A204.1 (cell line): ENCODE data around the gene C5orf34.
"Not testable (repeated sequence)": the region's sequence is repeated elsewhere in the genome, so short reads cannot be mapped to it uniquely, and the experiment has no call there.

Source experiments
- FAIRE-seq: peaks from 2 replicates; lab custom pipeline; 2012; peaks lifted over from hg19 to GRCh38; lab: Jason Lieb, UNC

Gene C5orf34

DNA sequence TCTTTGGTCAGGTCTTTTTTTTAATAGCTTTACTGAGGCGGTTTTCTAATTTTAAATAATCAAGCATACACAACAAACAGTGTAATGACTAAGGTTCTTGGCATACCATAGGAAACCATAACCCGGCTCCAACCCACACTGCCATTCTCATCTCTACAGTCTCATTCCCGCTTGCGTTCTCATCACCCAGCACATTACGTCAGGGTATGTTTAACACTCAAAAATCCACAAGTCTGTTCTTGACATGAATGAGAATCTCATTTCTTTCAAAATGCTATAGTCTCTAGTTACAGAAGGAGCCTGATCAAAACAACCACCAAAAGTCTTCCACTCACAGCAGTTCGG lies 505 bp downstream of the C5orf34 start:
- no peak for FAIRE-seq

DNA sequence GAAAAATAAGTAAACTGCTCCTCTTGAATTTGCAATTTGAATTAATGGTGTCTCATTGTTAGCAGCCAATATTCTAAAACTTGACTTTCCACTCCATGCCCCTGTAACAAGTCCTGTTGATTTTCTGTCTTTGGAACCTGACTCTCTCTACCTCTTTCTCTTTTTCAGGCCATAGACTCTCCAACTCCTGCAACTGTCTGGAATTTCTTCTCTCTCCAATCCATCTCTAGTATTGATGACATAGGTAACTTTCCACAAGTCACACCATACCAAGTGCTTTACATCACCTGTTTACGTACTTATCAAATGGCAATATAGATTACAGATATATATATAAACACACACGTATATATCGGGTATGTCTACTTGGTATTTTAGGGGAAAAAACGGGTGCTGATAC lies 923 bp downstream of the C5orf34 start:
- FAIRE-seq, result no peak

DNA sequence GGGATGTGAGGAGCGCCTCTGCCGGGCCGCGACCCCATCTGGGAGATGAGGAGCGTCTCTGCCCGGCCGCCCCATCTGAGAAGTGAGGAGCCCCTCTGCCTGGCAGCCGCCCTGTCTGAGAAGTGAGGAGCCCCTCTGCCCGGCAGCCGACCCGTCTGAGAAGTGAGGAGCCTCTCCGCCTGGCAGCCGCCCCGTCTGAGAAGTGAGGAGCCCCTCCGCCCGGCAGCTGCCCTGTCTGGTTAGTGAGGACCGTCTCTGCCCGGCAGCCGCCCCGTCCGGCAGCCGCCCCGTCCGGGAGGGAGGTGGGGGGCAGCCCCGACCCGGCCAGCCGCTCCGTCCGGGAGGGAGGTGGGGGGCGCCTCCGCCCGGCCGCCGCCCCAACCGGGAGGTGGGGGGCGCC lies 3.9 kb downstream of the C5orf34 start:
- not testable (repeated sequence) for FAIRE-seq

DNA sequence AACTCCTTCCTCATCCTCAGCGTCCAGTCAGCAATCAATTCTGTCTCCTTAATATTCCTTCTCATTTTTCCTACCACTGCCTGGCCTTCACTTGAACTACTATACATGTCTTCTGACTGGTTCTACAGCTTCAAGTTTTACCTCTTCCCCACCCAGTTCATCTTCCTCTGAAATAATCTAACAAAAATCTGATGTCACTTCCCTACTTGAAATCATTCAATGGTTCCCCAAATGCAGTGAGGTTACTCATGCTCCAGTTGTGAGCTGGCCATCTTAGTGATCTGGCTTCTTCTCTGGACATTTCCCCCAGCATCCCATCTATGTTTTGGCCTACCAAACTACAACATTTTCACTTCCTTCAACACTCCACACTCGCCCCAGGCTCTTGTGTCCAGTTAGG lies 16.4 kb downstream of the C5orf34 start:
- no peak for FAIRE-seq

DNA sequence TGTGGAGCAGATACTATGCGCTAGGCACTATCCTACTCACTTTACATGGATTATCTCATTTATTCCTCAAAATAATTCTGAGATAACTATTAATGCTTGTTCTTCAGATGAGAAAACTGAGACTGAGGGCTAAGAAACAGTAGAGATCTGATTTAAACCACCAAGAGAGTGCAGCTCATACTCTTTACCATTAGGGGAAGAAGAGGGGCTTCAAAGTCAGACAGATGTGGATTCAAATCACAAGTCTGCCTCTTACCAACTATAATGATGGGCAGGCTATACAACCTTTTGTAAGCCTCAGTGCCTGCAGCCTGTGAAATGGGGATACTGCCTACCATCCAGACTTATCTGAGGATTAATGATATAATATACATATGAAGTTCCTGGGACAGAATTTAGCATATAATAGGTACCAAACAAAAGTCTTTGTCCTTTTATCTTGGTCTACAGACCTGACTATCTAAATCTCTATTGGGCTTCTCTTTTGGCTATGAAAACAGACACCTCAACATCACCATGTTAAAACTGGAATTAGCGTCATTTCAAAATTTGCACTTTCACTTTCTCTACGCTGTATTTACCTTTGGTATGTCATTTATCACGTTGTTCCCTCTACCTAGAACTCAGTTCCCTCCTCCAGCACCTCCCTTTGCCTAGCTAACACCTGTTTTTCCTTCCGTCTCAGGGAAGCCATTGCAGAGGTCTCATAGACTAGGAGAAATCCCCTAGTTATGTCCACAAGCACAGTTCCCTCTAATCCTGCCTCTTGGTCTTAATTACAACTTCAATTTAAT lies 17.4 kb downstream of the C5orf34 start:
- FAIRE-seq, result no peak

DNA sequence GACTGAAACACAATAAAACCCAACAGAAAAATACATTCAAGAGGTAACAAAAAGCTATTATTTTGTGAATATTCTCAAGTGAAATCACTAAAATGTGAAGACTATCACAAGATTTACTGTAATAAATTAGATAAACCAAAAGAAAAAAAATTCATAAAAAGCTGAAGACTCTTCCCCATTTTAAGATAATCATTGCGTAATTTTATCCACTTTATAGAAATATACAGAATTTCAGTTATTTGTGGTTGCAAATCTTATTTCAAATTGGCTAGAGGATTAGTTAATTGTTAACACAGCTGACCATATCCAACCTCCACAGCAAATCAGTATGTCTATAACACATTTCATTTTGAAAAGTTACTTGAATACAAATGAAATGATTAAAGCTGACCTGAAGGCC lies 23.6 kb downstream of the C5orf34 start:
- peak; percentile 6 for FAIRE-seq

DNA sequence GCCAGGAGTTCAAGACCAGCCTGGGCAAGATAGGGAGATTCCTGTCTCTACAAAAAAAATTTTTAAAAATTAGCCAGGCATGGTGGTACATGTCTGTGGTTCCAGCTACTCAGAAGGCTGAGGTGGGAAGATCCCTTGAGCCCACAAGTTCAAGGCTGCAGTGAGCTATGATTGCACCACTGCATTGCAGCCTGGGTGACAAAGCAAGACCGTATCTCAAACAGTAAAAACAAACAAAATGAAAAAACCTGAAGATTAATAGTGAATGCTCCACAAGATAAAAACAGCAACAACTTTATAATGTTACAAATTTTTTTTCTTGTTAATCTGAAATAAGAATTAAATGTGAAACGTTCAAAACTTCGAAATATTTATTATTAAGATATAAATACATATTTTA lies 28.6 kb downstream of the C5orf34 start:
- no peak for FAIRE-seq

DNA sequence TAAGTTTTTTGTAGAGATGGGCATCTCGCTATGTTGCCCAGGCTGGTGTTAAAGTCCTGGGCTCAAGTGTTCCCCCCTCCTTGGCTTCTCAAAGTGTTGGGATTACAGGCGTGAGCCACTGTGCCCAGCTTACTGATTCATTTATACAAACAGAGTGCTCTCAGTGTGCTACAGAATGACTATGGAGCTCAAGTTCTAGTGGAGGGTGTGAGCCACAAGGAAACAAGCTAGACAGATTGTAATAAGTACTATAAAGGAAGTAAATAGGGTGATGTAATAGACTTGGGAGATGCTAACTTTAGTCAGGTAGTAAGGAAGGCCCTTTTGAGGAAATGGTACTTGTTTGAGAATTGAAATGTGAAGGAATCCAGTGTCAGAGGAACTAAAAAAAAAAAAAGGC lies 29.5 kb downstream of the C5orf34 start:
- FAIRE-seq, result no peak

DNA sequence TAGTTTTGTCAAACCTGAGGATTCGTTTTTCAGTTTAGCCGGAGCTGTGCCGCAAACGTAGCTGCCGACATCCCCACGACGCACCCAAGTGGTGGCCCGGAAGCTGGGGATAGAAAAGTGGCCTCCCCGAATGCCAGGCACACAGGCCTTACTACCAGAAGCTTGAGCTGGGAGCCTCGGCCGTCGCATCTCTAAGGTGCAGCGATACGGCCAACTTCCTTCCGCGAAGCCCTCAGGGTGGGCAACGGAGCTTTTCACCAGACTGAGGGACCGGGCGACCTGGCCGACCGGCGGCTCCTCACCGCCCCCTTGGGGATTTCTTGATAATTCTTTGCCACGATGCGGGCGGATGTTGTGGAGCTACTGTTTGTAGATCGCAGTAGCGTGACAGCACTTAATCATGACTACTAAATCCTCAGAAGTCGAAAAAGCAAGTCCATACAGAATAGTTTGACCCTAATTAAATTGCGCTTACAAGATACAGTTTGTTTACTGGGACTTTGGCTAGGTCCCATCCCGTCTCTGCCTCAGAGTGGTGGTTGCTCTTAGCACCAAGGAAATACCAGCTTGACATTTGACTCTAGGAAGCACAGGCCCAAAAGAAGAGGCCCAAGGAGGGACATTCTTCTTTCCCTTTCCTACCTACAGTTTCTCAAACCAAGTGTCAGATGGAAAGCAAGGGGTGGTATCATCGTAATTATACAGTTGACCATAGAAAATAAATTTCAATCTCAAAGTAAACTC lies 30.7 kb downstream of the C5orf34 start:
- no peak for FAIRE-seq

DNA sequence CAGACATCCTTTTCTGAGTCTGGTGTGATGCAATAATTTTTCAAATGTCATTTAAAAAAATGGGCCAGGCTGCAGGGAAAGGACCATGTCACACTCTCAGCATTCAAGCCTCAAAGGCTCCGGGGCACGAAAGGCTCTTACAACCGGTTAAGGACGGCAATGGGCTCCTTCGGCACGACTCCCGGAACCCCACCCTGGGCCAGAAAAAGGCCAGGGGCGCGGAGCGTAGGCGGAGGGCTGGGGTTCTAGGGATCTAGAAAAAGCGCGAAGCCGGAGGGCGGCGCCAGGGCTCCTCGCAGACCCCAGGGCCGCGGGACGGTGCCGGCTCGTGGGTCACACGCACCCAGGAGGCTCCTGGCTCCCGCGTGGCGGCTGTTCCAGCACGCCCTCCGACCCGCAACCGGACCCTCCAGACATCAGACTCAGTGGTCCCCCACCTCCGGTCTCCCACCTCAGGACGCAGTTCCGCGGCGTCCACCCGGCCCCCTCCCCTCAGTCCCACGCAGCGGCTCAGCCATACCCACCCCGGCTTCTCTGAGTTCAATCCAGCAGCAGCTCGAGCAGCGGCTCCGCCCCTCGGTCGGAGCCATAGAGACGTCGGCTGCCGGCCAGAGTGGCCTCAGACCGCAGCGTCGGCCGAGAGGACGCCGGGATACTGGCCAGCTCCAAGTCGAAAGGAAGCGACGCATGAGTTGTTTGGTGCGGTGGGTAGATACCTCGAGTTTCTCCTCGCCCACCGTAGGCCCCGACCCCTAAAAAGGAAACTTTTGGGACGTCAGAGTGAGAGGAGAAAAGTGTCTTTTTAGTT lies 31.4 kb downstream of the C5orf34 start, which contains the start of gene TMEM267:
Gene TMEM267, minus strand, starts transcription at position 568 of the 808 bp plus-strand sequence. CDS start 29,896 bp downstream, outside the sequence.
- FAIRE-seq, result peak; percentile 89

DNA sequence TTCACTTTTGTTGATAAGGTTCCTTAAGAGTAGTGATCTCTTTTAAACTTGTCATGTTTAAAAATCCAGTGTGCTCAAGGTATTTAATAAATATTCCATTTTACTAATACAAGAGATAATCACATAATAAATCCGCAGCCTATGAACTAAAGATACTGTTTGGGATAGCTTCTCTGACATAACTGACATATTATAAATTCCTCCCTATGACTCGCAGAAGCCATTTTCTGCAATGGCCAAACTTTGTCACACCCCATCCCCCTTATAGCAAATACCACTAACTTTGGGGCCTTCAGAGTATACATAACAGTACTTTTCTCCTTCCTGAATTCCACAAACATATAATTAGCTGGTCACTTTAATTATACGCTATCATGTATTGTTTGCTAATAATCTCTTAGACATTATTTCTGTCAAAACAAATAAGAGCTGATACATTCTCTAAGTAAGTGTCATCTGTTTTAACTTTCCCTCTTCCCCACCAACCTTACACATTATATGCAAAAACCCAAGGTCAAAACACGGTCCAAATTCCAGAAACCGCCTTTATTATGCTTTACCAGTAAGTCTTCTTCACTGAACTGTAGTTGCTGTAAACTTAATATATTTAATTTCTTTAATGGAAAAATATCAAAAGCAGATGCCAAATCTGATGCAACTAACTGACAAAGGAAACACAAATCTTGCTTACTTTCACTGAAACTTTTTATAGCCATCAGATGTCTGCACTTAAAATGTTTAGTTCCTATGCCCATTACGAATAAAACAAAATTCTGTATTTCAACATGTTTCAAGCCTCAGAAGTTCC lies 32.3 kb downstream of the C5orf34 start:
- FAIRE-seq, result no peak

DNA sequence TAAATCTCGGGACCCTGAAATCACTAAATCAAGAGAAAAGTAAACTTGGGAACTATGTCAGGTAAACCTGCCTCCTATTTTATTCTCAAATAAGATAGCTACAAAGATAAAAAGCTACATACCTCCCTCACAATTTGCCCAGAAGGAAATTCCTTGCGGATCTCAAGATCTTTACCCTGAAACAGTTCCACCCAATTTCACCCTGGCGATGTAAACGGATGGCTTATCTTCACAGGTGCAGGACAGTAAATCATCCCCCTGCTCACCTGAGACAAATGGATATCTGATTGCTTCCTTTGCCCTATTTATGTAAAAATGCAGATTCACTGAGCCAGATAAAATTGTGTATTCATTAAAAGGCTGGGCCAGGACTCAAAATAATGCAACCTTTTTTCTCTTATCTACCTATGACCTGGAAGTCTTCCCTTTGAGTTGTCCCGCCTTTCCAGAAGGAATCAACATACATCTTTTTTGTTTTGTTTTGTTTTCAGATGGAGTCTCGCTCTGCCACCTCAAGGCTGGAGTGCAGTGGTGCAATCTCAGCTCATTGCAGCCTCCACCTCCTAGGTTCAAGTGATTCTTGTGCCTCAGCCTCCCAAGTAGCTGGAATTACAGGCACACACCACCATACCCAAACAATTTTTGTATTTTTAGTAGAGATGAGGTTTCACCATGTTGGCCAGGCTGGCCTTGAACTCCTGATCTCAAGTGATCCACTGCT lies 45.1 kb downstream of the C5orf34 start:
- no peak for FAIRE-seq

DNA sequence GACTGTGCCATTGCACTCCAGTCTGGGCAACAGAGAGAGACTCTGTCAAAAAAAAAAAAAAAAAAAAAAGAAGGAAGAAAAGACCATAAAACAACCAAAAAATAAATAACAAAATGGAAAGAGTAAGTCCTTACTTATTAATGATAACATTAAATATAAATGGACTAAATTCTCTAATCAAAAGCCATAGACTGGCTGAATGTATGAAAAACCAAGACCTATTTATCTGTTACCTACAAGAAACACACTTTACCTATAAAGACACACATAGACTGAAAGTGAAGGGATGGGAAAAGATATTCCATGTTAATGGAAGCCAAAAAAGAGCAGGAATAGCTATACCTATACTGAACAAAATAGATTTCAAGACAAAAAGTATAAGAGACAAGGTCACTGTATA lies 47.8 kb downstream of the C5orf34 start:
- no peak for FAIRE-seq

DNA sequence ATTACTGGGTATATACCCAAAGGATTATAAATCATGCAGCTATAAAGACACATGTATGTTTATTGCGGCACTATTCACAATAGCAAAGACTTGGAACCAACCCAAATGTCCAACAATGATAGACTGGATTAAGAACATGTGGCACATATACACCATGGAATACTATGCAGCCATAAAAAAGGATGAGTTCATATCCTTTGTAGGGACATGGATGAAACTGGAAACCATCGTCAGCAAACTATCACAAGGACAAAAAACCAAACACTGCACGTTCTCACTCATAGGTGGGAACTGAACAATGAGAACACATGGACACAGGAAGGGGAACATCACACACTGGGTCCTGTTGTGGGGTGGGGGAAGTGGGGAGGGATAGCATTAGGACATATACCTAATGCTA lies 49.5 kb downstream of the C5orf34 start:
- FAIRE-seq, result not testable (repeated sequence)

DNA sequence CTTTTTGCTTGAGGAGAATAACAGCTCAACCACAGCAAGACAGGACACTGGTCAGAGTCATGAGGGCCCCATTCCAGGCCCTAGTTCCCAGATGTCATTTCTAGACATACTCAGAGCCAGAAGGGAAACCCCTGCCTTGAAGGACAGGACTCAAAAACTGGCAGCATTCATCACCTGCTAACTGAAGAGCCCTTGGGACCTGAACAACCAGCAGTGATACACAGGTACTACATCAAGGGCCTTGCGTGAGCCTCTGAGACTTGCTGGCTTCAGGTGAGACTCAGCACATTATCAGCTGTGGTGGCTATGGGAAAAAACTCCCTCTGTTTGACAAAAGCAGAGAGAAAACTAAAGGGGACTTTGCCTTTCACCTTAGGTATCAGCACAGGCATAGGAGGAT lies 53.9 kb downstream of the C5orf34 start:
- no peak for FAIRE-seq

DNA sequence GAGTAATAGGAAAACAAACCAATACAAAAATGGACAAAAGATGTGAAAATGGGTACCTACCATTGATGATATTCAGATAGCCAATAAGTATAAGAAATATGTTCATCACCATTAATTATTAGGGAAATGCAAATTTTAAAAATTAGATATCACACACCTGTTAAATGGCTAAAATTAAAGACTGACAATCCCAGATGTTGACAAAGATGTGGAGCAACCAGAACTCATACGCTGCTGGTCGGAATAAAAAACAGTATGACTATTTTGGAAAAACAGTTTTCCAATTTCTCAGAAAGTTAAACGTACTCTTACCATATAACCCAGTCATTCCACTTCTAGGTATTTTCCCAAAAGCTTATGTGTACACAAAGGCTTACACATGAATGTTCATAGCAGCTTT lies 58.4 kb downstream of the C5orf34 start:
- no peak for FAIRE-seq

DNA sequence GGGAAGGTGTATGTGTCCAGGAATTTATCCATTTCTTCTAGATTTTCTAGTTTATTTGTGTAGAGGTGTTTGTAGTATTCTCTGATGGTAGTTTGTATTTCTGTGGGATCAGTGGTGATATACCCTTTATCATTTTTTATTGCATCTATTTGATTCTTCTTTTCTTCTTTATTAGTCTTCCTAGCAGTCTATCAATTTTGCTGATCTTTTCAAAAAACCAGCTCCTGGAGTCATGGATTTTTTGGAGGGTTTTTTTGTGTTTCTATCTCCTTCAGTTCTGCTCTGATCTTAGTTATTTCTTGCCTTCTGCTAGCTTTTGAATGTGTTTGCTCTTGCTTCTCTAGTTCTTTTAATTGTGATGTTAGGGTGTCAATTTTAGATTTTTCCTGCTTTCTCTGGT lies 73.4 kb downstream of the C5orf34 start:
- FAIRE-seq, result not testable (repeated sequence)

DNA sequence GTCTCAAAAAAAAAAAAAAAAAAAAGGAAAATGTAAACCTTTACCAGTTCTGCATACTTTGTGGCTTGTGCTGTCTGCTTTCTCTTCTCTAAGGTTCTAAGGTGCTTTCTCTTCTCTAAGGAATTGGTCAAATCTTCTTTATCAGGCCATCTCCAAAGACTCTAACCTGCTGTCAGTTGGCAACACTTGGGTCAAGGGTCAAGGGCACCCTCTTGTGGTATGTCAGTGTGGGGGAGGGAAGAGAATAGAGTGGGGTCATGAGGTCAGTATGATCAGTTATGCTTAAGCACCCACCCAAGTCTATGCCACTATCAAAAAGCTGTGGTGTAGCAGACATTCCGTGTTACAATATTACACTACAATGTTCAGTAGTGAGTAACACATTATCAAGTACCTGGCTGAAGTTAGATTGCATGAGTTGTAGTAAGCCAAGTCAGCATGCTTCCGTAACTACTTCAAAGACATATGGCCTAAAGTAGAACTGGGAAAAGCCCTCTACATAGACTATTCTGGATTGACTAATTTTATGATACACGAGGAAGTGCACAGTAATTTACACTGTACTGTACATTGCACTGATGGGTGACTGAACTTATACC lies 77.8 kb downstream of the C5orf34 start:
- FAIRE-seq, result no peak
